ENCODE results near the gene PTPRD.

PTPRD gene

DNA sequence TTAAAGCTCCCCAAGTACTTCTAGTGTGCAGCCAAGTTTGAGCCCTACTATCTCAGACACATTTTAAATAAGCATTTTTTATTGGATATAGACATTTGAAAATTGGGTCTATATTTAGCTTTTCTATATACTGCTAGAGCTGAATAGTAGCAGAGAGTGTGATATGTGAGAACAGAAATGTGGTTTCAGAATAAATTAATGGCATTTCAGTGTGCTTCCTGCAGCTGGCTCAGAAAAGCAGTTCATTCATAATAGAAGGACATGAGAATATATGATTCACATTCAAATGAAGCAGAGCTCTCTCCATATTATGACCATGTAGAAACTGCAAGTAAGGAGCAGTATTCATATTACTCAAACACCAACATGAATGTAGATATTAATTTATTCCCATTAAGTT lies 464.0 kb downstream of the PTPRD start:
- DNase-seq = no peak

GRCh38 chr9:10146517-10147331 lies 466.1 kb downstream of the PTPRD start:
- DNase-seq = no peak

DNA sequence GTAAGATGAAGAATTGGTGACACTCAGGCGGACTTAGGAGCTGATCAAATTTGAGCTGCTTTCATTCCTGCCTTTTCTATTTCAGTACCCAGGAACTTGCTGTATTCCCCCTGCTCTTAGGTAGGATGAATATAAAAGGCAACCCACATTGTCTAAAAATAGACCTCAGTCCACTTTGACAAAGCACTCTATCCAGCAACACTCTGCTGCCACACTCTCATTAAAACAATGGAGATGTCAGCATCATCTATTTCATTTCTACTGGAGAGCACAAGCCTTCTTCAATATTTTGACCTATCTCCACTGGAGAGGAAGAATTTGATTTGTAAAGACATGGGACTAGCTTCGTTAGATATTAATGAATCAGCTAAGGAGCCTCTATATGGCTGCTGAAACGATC lies 468.4 kb downstream of the PTPRD start:
- no peak for DNase-seq

DNA sequence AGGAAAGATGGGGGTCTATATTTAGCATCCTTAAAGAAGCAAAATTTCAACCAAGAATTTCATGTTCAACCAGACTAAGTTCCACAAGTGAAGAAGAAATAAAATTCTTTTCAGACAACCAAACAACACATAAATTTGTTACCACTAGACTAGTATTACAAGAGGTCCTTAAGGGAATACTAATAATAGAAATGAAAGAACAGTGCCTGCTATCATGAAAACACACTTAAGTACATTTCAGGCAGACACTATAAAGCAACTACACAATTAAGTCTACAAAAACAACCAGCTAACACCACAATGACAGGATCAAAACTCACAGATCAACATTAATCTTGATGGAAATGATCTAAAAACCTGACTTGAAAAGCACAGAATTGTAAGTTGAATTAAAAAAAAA lies 477.2 kb downstream of the PTPRD start:
- DNase-seq = no peak

GRCh38 chr9:10134266-10134665 lies 478.5 kb downstream of the PTPRD start:
- no peak for DNase-seq

GRCh38 chr9:10130061-10130675 lies 482.6 kb downstream of the PTPRD start:
- no peak for DNase-seq

DNA sequence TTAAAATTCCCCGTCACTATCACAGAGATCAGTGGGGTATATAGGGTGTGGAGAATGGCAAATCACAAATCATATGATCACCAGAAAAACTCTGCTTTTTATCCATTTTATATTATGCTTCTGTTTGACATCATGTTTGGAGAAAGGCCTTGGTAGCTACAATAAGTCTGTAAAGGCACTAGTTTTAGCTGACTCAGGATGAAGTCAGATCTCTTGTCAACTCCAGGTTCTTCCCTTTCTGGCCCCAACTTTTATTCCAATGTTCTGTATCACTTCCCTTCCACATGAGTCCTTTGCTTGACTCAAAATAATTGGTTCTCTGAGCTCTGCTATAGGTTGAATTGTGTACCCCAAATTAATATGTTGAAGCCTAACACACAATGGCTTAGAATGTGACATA lies 484.9 kb downstream of the PTPRD start:
- DNase-seq = no peak

GRCh38 chr9:10112798-10113197 lies 500.0 kb downstream of the PTPRD start:
- DNase-seq = no peak

- DNase-seq = no peak
These were observed 500.7 kb downstream of the PTPRD start for GRCh38 chr9:10112070-10112469.

GRCh38 chr9:10108815-10109214 lies 504.0 kb downstream of the PTPRD start:
- DNase-seq = no peak

- DNase-seq = no peak
These were observed 508.0 kb downstream of the PTPRD start for GRCh38 chr9:10104774-10105173.

DNA sequence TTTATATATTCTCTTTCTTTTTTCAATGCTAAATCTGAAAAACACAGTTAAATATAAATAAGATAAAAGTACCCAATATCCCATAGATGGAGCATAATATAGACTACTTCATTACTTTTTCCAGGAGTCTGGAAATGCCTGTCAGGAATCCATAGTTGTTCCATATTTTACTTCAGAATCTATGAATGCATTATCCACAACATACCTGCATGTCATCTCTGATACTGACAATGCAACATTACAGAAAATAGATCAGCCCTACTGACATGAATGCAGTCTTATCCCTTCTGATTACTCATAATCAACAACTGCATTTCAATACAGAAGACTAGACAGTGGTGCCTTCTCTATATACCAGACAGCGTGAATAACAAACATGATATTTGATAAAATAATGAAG lies 517.6 kb downstream of the PTPRD start:
- DNase-seq = no peak

DNA sequence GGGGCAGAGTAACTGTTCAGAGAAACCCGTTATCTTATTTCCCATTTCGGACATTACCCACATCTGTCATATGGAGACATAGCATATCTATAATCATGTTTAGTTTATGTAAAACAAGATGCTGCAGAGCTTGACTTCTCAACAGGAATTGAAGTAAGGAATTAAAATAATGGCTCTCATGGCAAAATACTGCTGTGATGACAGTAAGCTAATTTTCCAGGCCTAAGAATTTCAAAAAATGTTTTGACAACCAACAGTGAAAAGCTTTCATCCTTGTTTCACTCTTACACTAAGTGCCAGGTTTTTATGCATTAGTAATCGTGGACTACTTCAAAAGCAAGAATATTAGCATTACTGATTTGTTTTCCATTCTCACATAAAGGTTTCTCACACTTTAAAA lies 518.2 kb downstream of the PTPRD start:
- no peak for DNase-seq

GRCh38 chr9:10080012-10080411 lies 532.8 kb downstream of the PTPRD start:
- DNase-seq = no peak

GRCh38 chr9:10079284-10079964 lies 533.4 kb downstream of the PTPRD start:
- DNase-seq = no peak

- no peak for DNase-seq
These were observed 541.2 kb downstream of the PTPRD start for GRCh38 chr9:10071579-10071978.

- no peak for DNase-seq
These were observed 550.0 kb downstream of the PTPRD start for GRCh38 chr9:10062629-10063395.

- no peak for DNase-seq
These were observed 553.8 kb downstream of the PTPRD start for GRCh38 chr9:10059044-10059443.

- DNase-seq = no peak
These were observed 556.9 kb downstream of the PTPRD start for GRCh38 chr9:10055886-10056395.

GRCh38 chr9:10054456-10054855 lies 558.3 kb downstream of the PTPRD start:
- DNase-seq = no peak

DNA sequence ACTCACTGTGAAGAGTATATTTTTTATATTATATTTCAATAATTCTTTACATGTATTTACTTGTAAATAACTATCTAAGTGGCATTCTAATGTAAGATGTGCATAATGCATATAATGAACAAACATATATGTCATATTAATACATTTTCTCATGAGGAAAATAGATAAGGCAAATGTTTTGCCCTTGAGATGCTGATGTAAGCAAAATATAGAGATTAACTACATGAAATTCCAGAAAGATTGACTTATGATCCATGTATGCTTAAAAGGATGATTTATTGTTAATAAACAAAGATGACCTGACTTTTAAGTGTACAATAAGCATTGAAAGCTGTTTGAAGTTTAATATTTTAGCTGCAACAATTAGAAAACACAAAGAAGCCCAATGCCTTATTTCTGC lies 559.9 kb downstream of the PTPRD start:
- no peak for DNase-seq

DNA sequence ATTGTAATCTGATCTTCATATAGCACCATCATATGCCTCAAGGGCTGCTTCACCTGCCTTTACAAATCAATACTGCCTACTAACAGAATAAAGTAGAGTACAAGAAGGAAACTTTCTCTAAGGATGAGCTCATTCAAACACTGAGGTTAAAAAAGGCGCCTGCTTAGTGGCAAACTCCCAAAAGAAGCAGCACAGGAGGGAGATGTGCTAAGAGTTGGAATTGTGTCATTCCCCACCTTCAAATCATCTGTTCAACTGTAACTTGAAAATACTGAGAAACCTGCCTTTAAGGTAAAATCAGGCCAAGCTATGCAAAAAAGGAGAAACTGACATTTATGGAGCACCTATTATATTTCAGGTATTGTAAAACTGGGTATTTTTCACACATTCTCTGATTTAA lies 560.6 kb downstream of the PTPRD start:
- DNase-seq = no peak

DNA sequence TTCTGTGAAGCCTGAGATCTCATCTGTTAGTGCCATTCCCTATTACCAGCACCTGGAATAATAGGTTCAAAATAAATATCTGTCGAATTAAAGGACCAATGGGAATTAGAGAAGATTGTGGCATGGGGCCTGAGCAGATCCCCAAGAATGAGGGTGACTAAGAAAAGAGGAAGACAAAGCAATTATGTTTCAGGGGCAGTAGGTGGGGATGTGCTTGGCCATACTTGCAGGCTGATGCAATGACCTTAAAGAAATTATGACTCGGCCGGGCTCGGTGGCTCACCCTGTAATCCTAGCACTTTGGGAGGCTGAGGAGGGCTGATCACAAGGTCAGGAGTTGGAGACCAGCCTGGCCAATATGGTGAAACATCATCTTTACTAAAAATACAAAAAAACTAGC lies 562.8 kb downstream of the PTPRD start:
- peak in 1 of 2 donors; percentile 28 for DNase-seq
